Esophagus squamous epithelium (tissue), 5 donors: Measurements from ENCODE around the gene INTU. TPM values are rescaled to one million over a fixed set of nuclear protein-coding genes. Genes with fewer than 3 reads are reported as not detected.

Experiments
- DNase-seq: peaks from one replicate; lab custom pipeline; 2025; lab: John Stamatoyannopoulos, UW
- H3K27ac ChIP-seq, 4 donors: fragments of 200-600 bp; sonication (generic); one replicate each; pipeline ENCODE4 v1.5.1; 2016 to 2019; ENCODE audit warnings: mild to moderate bottlenecking in 1 of 4
- H3K27me3 ChIP-seq, 4 donors: fragments of 200-600 bp; sonication (generic); 1 replicate in 3 of 4; 2 replicates in 1 of 4; pipeline versions ENCODE4 v1.5.1 to v1.6.0; 2017 to 2021; ENCODE audit warnings: antibody characterized with exemption in 1 of 4
- H3K36me3 ChIP-seq, 3 donors: fragments of 200-600 bp; sonication (generic); one replicate each; pipeline ENCODE4 v1.5.1; 2016 to 2019
- H3K4me1 ChIP-seq, 3 donors: fragments of 200-600 bp; sonication (generic); one replicate each; pipeline ENCODE4 v1.5.1; 2017 to 2019
- H3K4me3 ChIP-seq, 4 donors: fragments of 200-600 bp; sonication (generic); 1 replicate in 3 of 4; 2 replicates in 1 of 4; pipeline ENCODE4 v1.5.1; 2016 to 2019; ENCODE audit warnings: mild to moderate bottlenecking in 2 of 4, moderate library complexity in 1 of 4
- H3K9me3 ChIP-seq, 3 donors: fragments of 200-600 bp; sonication (generic); one replicate each; pipeline ENCODE4 v1.5.1; 2016 to 2019
- CTCF ChIP-seq, 6 experiments: fragments of 450-650 bp in 4 of 6; fragments of 200-600 bp in 2 of 6; sonication (generic) in 2 of 6; IDR thresholded peaks; one replicate each; pipeline ENCODE4 v1.5.1; 2016 to 2019; ENCODE audit warnings: antibody characterized with exemption in 6 of 6, mild to moderate bottlenecking in 4 of 6, moderate library complexity in 4 of 6
- POLR2A ChIP-seq, 4 donors: fragments of 450-650 bp; IDR thresholded peaks; one replicate each; pipeline ENCODE4 v1.6.1; 2017; ENCODE audit warnings: antibody characterized with exemption in 4 of 4, mild to moderate bottlenecking in 4 of 4, moderate library complexity in 3 of 4
- WGBS, 2 donors: methylation state at CpG; one replicate each; pipeline ENCODE4 v1.1.5; 2018; 5-methylcytosine and 5-hydroxymethylcytosine counted together
- intact Hi-C: fragments of 100-400 bp; cut with DNase I; formaldehyde crosslinking; loops from one replicate; pipeline ENCODE4 v1.15.0; 2022
- total RNA-seq, 4 donors: library from RNA; depleted of rRNA; stranded (reverse); fragments of >200 nt; gene quantifications; one replicate each; pipeline ENCODE4 v1.1.0, GENCODE V29; 2016
- donor health status: DM: yes; HTN: yes; CAD: no.

INTU gene
- total RNA-seq, 4 donors from 2014 or later: 4.3 to 11.4 (median 6.1) TPM

- TF ChIP-seq CTCF (IDR thresholded peaks at IDR 0.05) (no peak), POLR2A (IDR thresholded peaks at IDR 0.05) (no peak)
- no peaks in the 10 kb centered on the region for H3K27me3 ChIP-seq
- 75 to 90% methylated on average over 2 of the region's 2 CpGs for WGBS, 2 donors
- H3K36me3 ChIP-seq: no peaks in the 10 kb centered on the region
- H3K4me3 ChIP-seq: no peak overlapping the region
- no peaks in the 10 kb centered on the region for H3K4me1 ChIP-seq
- intact Hi-C loops: no loop called here
- peaks cover 0 to 12% (median 0%) of the 10 kb centered on the region in 3 donors for H3K9me3 ChIP-seq
- no peak for DNase-seq
- no peak overlapping the region for H3K27ac ChIP-seq
These were observed 116.2 kb downstream of the INTU start for GRCh38 chr4:127748957-127749356.

GRCh38 chr4:127756906-127757305 is 124.1 kb downstream of the INTU start:
- intact Hi-C loops: no loop called here
- TF ChIP-seq CTCF (IDR thresholded peaks at IDR 0.05): no peak
- no peak for TF ChIP-seq POLR2A (IDR thresholded peaks at IDR 0.05)
- Histone ChIP-seq H3K4me1 (no peaks in the 10 kb centered on the region), H3K27me3 (no peaks in the 10 kb centered on the region), H3K4me3 (no peak overlapping the region), H3K27ac (no peak overlapping the region), H3K9me3 (no peaks in the 10 kb centered on the region), H3K36me3 (no peaks in the 10 kb centered on the region)
- WGBS, 2 donors: 65 to 69% methylated on average over 2 of the region's 2 CpGs
- no peak for DNase-seq

- no peak for TF ChIP-seq POLR2A (IDR thresholded peaks at IDR 0.05)
- TF ChIP-seq CTCF (IDR thresholded peaks at IDR 0.05): no peak
- Histone ChIP-seq H3K36me3 (no peaks in the 10 kb centered on the region), H3K4me1 (no peaks in the 10 kb centered on the region), H3K9me3 (no peaks in the 10 kb centered on the region), H3K4me3 (no peak overlapping the region), H3K27ac (no peak overlapping the region), H3K27me3 (no peaks in the 10 kb centered on the region)
- WGBS, 2 donors: 67 to 74% methylated on average over 2 of the region's 2 CpGs
- intact Hi-C loops: no loop called here
- no peak for DNase-seq
These were observed 126.6 kb downstream of the INTU start for GRCh38 chr4:127759228-127759820.

GRCh38 chr4:127759893-127760292 is 127.1 kb downstream of the INTU start:
- DNase-seq: no peak
- intact Hi-C loops: no loop called here

More at GRCh38 chr4:127759893-127760292, 127.1 kb downstream of the INTU start:
- 53 to 54% methylated on average over 3 of the region's 3 CpGs for WGBS, 2 donors
- TF ChIP-seq POLR2A (IDR thresholded peaks at IDR 0.05) (no peak), CTCF (IDR thresholded peaks at IDR 0.05) (no peak)
- no peak overlapping the region for H3K27ac ChIP-seq
- no peaks in the 10 kb centered on the region for H3K27me3 ChIP-seq
- H3K9me3 ChIP-seq: no peaks in the 10 kb centered on the region
- no peak overlapping the region for H3K4me3 ChIP-seq
- no peaks in the 10 kb centered on the region for H3K36me3 ChIP-seq
- H3K4me1 ChIP-seq: no peaks in the 10 kb centered on the region
